ENCODE results near the gene TMEM178B.
"Not testable (repeated sequence)": the region's sequence is repeated elsewhere in the genome, so short reads cannot be mapped to it uniquely, and the experiment has no call there.

Gene TMEM178B

GRCh38 chr7:141301544-141301943 lies 227.7 kb downstream of the TMEM178B start:
- no peak overlapping the region for H3K4me3 ChIP-seq (ENCODE audit: low read depth, low read length)

- no peak overlapping the region for H3K4me3 ChIP-seq (ENCODE audit: low read depth, low read length)
Observed at GRCh38 chr7:141302617-141303016, 228.8 kb downstream of the TMEM178B start.

DNA sequence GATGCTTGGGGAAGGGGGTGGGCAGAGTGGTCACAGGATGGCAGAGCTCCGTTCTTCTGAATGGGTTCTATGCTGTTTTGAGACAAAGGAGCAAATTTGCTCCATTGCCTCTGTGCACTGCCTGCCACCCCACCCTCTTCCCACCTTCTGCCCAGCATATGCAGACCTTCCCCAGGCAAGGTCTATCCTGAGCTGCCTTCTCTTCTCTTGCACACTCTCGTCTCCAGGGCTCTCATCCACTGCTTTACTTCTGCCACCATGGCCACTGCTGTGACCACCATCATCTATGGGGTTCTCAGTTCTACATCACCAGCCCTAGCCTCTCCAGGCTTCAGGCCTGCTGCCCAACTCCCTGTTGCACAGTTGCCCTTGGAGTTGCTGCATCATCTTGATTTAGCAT lies 230.4 kb downstream of the TMEM178B start:
- no peak overlapping the region for H3K4me3 ChIP-seq (ENCODE audit: low read depth, low read length)

DNA sequence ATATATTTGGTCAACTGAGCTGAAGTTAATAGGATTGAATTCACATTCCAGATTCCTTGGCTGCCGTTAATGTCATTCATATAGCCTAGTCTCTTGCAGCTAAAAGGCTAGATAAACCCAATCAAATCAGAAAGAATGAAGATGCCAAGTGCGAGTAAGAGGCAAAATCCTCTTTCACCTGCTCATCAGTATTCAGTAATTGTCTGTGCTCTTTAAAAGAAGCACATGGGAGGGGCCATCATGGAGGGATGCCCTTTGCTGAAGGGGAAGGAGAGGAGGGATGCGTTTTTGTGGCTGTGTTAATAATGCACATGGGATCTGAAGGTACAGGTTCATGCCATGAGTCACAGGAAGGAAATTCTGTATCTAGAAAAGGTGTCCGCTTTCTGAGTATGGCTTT lies 232.2 kb downstream of the TMEM178B start:
- no peak overlapping the region for H3K4me3 ChIP-seq (ENCODE audit: low read depth, low read length)

DNA sequence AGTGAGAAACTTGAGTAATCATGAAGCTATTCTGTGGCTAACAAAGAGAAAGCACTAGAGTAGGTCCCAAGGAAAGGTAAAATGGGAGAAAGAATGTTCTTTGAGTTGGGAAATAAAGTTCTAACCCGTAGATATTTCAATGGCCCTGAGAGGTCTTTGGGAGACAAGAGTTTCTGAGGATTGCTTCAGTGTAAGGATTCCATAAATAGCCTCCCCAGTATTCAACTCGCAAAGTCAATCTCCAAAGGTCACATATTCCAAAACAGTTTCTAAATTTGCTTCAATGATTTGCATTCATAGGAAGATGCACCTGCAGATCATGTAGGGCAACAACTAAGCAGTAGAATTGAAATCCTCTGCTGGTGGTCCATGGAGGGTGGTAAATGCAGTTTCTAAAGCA lies 238.5 kb downstream of the TMEM178B start:
- H3K4me3 ChIP-seq (ENCODE audit: low read depth, low read length), result no peak overlapping the region

- H3K4me3 ChIP-seq (ENCODE audit: low read depth, low read length), result no peak overlapping the region
Observed at GRCh38 chr7:141312828-141313521, 239.1 kb downstream of the TMEM178B start.

DNA sequence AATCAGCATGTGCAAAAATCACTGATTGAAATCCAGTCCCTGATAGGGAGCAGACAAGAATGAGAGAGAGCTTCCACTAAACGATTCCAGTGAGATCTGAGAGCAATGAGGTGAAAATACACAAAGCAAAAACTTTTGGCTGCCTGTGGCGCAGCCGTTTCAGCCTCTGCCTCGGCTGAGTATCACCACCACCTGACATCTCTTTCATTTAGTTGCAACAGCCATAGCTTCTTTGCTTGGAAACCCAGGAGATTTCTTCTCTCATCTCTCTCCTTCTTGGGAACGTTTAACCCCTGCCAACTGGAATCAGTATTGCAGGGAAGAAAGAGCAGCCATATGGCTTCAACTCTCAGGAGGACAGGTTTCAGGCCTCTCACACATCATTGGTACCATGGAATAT lies 240.0 kb downstream of the TMEM178B start:
- H3K4me3 ChIP-seq (ENCODE audit: low read depth, low read length), result no peak overlapping the region

GRCh38 chr7:141317033-141317585 lies 243.2 kb downstream of the TMEM178B start:
- no peak overlapping the region for H3K4me3 ChIP-seq (ENCODE audit: low read depth, low read length)

DNA sequence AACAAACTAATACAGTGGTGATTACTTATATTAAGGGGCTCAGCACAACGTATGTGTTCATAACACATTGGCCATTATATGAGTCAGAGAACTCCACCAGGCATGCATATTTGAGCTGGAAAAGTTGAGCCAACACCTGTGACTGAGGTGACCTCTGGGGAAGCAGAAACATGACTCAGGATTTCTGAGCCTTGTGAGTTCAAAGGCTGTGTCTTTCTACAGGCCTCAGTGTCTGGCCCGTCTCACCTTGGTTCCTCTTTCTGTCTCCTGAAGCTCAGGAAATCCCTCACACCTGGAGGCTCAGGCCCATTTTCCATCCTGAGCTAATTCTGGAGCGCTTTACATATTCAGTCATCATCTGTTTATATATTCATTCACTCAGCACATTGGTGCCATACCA lies 246.4 kb downstream of the TMEM178B start:
- H3K4me3 ChIP-seq (ENCODE audit: low read depth, low read length), result no peak overlapping the region

- no peak overlapping the region for H3K4me3 ChIP-seq (ENCODE audit: low read depth, low read length)
Observed at GRCh38 chr7:141322383-141322782, 248.5 kb downstream of the TMEM178B start.

DNA sequence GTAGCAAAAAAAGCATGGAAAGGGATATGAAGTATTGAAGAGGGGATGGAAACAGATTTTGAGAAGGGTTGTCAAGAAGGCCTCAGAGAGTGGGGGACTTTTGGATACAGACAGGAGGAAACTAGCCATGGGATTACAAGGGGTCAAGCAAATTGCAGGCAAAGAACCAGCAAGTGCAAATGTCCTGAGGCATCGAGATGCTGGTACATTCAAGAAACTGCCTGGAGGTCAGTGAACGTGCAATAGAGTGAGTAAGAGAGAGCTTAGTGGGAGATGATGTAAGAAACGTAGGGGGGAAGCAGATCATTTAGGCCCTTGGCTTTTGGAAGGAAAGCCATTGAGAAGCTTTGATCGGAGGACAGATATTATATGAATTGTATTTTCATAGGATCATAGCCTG lies 250.0 kb downstream of the TMEM178B start:
- no peak overlapping the region for H3K4me3 ChIP-seq (ENCODE audit: low read depth, low read length)

DNA sequence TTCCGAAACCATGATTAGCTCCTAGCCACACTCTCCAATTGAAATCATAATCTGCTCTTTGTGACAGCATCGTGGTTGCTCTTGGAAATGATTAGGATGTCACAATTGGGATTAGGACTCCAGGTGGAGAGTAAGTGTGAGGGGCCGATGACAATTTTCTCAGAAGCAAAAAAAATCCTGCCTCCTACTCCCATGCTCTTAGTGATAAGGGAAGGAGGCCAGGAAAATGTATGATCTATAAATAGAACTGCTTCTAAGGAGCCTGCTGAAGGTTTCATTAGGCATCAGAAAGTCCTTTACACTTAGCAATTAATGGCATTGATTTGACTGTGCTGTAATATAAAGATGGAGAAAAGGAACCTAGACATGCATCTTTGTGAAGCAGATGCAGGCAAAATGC lies 251.0 kb downstream of the TMEM178B start:
- H3K4me3 ChIP-seq (ENCODE audit: low read depth, low read length), result no peak overlapping the region

DNA sequence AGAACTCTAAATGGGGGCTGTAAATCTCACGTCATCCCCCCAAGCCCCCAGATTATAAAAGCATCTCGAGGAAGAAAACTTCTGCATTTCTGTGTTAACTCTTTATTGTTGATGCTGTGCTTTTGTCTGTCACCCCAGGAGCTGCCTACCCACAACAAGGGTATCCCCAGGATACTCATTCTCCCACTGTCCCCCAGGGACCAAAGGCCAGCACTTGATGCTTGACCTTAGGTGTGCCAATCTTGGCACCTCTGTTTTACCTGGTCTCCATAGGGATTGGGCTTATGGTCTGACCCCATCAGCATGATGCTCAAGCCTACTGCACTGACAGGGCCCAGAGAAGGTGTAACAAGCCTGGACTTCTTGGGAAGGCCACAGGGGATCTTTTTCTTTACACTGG lies 251.4 kb downstream of the TMEM178B start:
- no peak overlapping the region for H3K4me3 ChIP-seq (ENCODE audit: low read depth, low read length)

DNA sequence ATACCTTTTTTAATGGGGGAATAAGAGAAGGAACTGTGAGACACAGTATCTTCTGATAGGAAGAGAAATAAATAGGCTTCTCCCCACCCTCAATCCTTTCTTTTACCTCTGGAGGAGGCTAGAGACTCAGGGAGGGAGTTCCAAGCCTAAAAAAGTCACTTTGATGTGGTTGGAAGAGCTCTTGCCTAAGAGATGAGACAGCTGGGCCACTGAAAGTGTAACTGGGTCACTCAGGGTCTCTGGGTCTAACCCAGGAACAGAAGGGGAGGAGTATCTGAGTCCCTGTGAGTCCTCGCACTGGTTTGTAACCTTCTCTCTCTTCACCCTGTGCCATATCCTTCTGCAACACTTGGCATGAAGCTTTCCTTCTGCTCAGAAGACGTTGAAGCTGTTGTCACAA lies 254.4 kb downstream of the TMEM178B start:
- H3K4me3 ChIP-seq (ENCODE audit: low read depth, low read length), result no peak overlapping the region

- not testable (repeated sequence) for H3K4me3 ChIP-seq (ENCODE audit: low read depth, low read length)
Observed at GRCh38 chr7:141330285-141330684, 256.4 kb downstream of the TMEM178B start.

GRCh38 chr7:141333459-141333858 lies 259.6 kb downstream of the TMEM178B start:
- no peak overlapping the region for H3K4me3 ChIP-seq (ENCODE audit: low read depth, low read length)

DNA sequence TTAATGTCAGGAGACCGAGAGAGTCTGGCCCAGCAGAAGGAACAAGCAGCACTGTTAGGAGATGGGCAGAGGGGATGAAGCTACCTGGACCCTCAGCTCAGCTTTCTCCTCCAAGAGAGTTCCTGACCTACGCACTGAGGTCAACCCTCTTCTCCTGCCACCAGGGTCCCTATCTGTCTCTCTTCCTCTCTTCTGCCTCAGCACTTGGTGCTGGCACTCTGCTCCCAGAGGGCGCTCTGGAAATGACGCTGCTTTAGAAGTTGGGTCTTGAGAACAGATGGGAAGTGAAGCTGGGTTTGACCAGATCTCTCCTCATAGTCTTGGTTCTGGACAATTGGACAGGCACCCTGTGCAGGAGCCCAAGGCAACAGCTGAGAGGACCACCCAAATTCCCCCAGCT lies 261.3 kb downstream of the TMEM178B start:
- no peak overlapping the region for H3K4me3 ChIP-seq (ENCODE audit: low read depth, low read length)

GRCh38 chr7:141339603-141340002 lies 265.7 kb downstream of the TMEM178B start:
- no peak overlapping the region for H3K4me3 ChIP-seq (ENCODE audit: low read depth, low read length)

DNA sequence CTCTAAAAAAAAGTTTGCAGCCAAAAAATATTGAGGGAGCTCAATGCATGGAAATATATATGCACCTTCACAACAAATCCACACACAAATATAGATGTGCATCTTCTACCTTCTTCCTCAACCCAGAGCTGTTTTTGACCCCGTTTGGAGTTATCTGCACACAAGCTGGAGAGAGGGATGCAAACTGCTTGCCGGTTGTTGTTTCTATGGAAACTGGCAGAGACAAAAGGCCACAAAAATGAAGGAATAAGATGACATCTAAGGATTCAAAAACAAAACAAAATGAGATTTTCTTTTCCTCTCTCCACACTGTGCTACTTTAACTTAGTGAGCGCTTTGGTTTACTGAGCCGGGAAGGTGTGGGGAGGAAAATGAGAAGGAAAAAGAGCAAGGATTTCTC lies 267.1 kb downstream of the TMEM178B start:
- H3K4me3 ChIP-seq (ENCODE audit: low read depth, low read length), result no peak overlapping the region

DNA sequence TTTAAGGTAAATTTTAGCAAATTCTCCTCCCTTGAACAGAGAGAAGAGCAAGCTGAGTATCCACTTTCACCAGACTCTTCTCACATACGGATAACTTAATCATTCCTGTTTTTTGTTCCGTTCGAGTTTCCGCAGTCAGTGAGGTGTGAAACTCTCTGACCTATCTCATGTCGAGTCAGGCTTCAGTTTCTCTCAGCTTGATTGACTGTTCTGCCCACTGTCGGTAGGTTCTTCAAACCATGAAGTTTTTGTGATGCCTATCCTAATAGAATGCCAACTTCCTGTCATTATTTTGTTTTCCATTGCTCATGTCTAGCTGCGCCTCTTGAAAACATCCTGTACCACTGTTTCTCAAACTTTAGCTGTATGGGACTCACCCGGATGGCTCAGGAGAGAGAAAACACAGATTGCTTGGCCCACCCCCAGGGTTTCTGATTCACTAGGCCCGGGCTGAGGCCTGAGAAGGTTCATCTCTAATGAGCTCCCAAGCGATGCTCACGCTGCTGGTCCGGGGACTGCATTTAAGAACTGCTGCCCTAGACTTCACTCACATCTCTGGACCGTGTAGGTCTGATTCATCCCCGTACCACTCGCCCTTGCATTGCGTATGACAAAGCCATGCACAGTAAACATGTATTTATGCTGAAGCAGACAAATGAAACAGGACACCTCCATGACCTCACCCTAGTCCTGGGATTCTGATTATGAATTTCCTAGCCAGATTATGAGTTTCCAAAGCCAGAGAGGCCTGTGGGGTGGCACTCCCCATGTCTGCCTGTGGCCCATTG lies 269.0 kb downstream of the TMEM178B start:
- H3K4me3 ChIP-seq (ENCODE audit: low read depth, low read length), result no peak overlapping the region

GRCh38 chr7:141344153-141344935 lies 270.5 kb downstream of the TMEM178B start:
- no peak overlapping the region for H3K4me3 ChIP-seq (ENCODE audit: low read depth, low read length)

All from iPS-11a (cell line).